22Rv1 (cell line): ENCODE results near the gene YTHDC2.

ENCODE experiments used
- H3K27ac ChIP-seq: fragments of 450-650 bp; 2 replicates; pipeline ENCODE4 v1.5.1; 2017
- CTCF ChIP-seq: fragments of 450-650 bp; IDR thresholded peaks from 2 replicates; pipeline ENCODE4 v1.5.1; 2017; ENCODE audit warnings: mild to moderate bottlenecking
- ZFX ChIP-seq: fragments of 450-650 bp; IDR thresholded peaks from 2 replicates; pipeline ENCODE4 v1.6.1; 2017; ENCODE audit warnings: antibody characterized with exemption, borderline replicate concordance

YTHDC2 gene

DNA sequence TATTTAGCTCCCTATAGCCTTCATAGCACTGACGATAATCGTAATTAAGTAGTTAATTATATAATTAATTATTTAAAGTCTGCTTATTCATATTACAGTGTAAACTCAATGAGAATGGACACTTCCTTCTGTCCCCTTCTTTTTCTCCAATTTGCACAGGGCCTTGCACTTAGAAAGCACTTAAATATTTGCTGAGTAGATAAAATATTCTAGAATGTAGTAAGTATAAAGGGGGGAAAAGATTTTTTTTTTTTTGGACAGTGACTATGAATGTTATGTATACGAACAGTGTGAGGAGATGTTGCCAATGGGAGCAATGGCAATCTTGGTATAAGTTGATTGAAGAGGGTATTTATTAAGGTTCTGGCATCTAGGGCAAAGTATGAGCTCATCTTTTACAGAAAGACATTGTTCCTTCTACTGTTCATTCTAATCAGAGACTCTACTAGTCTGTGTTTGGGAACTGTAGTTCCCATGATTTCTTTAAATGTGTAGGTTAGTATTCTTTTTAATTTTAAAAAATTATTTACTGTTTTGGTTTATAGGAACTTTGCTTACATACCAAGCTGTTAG, 49.4 kb downstream of the YTHDC2 start:
- TF ChIP-seq CTCF: no peak
- no peak for TF ChIP-seq ZFX
- H3K27ac ChIP-seq: no peak overlapping the region

DNA sequence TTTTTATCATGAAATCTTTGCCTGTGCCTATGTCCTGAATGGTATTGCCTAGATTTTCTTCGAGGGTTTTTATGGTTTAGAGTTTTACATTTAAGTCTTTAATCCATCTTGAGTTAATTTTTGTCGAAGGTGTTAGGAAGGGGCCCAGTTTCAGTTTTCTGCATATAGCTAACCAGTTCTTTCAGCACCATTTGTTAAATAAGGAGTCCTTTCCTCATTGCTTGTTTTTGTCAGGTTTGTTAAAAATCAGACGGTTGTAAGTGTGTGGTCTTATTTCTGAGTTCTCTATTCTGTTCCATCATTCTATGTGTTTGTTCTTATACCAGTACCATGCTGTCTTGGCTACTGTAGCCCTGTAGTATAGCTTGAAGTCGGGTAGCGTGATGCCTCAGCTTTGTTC, 55.9 kb downstream of the YTHDC2 start:
- no peak overlapping the region for H3K27ac ChIP-seq
- TF ChIP-seq ZFX: no peak
- no peak for TF ChIP-seq CTCF

- no peak for TF ChIP-seq CTCF
- no peak for TF ChIP-seq ZFX
- H3K27ac ChIP-seq: no peak overlapping the region
These were observed 59.2 kb downstream of the YTHDC2 start for GRCh38 chr5:113572716-113573115.

DNA sequence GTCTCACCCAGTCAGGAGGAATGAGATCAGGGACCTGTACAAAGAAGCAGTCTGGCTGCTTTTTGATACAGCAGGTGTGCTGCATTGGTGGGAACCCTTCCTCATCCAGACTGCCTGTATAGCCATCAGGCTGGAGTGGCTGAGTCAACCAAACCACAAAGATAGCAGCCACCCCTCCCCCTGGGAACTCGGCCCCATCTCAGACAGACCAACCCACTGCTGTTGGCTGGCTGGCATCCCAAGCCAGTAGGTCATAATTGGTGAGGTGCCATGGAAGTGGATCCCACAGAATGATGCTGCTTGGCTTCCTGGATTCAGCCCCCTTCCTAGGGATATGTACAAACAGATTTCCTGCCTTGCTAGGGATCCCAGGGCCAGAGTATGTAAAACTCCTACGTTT, 60.9 kb downstream of the YTHDC2 start:
- no peak overlapping the region for H3K27ac ChIP-seq
- TF ChIP-seq ZFX: no peak
- no peak for TF ChIP-seq CTCF

GRCh38 chr5:113575074-113575473, 61.6 kb downstream of the YTHDC2 start:
- no peak for TF ChIP-seq CTCF
- TF ChIP-seq ZFX: no peak
- no peak overlapping the region for H3K27ac ChIP-seq

- TF ChIP-seq ZFX (no peak), CTCF (no peak)
- H3K27ac ChIP-seq: no peak overlapping the region
These were observed 64.6 kb downstream of the YTHDC2 start for GRCh38 chr5:113578091-113578490.

GRCh38 chr5:113581388-113581787, 67.9 kb downstream of the YTHDC2 start:
- no peak for TF ChIP-seq CTCF
- no peak for TF ChIP-seq ZFX
- H3K27ac ChIP-seq: no peak overlapping the region
